GM20431 (cell line): ENCODE data around the gene MCF2L.

Experiments used
- in situ Hi-C: fragments of 300-500 bp; cut with MseI, MboI; formaldehyde crosslinking; loops from one replicate; pipeline ENCODE4 v1.15.0; 2020; ENCODE audit warnings: low sequenced_read_pairs; ENCODE audit not compliant: unreplicated experiment

The MCF2L gene

DNA sequence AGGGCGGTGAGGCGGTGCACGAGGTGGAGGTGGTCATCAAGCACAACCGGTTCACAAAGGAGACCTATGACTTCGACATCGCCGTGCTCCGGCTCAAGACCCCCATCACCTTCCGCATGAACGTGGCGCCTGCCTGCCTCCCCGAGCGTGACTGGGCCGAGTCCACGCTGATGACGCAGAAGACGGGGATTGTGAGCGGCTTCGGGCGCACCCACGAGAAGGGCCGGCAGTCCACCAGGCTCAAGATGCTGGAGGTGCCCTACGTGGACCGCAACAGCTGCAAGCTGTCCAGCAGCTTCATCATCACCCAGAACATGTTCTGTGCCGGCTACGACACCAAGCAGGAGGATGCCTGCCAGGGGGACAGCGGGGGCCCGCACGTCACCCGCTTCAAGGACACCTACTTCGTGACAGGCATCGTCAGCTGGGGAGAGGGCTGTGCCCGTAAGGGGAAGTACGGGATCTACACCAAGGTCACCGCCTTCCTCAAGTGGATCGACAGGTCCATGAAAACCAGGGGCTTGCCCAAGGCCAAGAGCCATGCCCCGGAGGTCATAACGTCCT lies 180.0 kb downstream of the MCF2L start:
- in situ Hi-C loops = no loop called here
